Astrocyte (in vitro differentiated cells and primary cell): ENCODE measurements around the gene IL24.

ENCODE experiments used
- EZH2 ChIP-seq: IDR thresholded peaks from 2 replicates; pipeline ENCODE4 v1.6.1; 2012; ENCODE audit warnings: mild to moderate bottlenecking, low read length, inconsistent platforms; ENCODE audit not compliant: insufficient read depth
- TF ChIP-seq, protein P1 (sequence below): IDR thresholded peaks from 2 replicates; pipeline ENCODE4 v1.5.1; 2011; ENCODE audit warnings: low read depth, mild to moderate bottlenecking, inconsistent platforms, low read length, moderate library complexity; ENCODE audit not compliant: insufficient read depth

DNA sequence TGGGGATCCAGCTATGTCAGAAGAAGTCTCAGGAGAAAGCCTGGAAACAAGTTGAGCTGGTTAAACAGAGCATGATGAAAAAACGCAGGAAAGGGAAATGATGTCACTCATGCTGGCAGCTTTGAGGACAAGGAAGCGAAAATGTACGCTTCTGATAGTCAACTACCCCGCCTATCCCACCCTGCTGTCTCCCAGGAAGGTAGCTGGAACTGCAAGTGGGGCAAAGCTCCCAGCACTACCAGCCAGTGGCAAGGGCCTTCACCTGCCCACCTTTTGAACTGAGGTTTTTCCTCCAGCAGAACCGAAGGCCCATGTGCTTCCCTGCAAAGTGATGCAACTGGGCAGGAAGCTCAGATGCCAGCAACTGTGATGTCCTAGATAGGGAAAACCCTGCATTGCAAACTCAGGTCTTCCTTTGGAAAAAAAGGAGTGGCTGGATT lies 38.1 kb upstream of the IL24 start:
- no peak for TF ChIP-seq EZH2
- TF ChIP-seq, protein P1, sequence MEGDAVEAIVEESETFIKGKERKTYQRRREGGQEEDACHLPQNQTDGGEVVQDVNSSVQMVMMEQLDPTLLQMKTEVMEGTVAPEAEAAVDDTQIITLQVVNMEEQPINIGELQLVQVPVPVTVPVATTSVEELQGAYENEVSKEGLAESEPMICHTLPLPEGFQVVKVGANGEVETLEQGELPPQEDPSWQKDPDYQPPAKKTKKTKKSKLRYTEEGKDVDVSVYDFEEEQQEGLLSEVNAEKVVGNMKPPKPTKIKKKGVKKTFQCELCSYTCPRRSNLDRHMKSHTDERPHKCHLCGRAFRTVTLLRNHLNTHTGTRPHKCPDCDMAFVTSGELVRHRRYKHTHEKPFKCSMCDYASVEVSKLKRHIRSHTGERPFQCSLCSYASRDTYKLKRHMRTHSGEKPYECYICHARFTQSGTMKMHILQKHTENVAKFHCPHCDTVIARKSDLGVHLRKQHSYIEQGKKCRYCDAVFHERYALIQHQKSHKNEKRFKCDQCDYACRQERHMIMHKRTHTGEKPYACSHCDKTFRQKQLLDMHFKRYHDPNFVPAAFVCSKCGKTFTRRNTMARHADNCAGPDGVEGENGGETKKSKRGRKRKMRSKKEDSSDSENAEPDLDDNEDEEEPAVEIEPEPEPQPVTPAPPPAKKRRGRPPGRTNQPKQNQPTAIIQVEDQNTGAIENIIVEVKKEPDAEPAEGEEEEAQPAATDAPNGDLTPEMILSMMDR: no peak
